Neutrophil (primary cell): ENCODE data around the gene CDK6.

Experiments used
- H3K27ac ChIP-seq: fragments of 200-600 bp; sonication (generic); 2 replicates; pipeline ENCODE4 v1.5.1; 2016; ENCODE audit warnings: mild to moderate bottlenecking, moderate library complexity
- H3K27me3 ChIP-seq: fragments of 200-600 bp; sonication (generic); 2 replicates; pipeline ENCODE4 v1.6.0; 2016; ENCODE audit warnings: mild to moderate bottlenecking
- H3K36me3 ChIP-seq: fragments of 200-600 bp; sonication (generic); 2 replicates; pipeline ENCODE4 v1.5.1; 2017
- H3K4me1 ChIP-seq, 2 experiments: fragments of 200-600 bp in 1 of 2; sonication (generic) in 1 of 2; 1 replicate in 1 of 2; 2 replicates in 1 of 2; pipeline versions ENCODE4 v1.5.1 to v1.6.1; 2013 to 2016; ENCODE audit warnings: low read depth in 1 of 2, low read length in 1 of 2, mild to moderate bottlenecking in 1 of 2, moderate library complexity in 1 of 2; ENCODE audit not compliant: control insufficient read depth in 1 of 2, insufficient read depth in 1 of 2
- H3K4me3 ChIP-seq, 2 experiments: fragments of 200-600 bp in 1 of 2; sonication (generic) in 1 of 2; 1 replicate in 1 of 2; 2 replicates in 1 of 2; pipeline ENCODE4 v1.5.1; 2013 to 2016; ENCODE audit warnings: low read depth in 1 of 2, low read length in 1 of 2, mild to moderate bottlenecking in 1 of 2, moderate library complexity in 1 of 2
- H3K9me3 ChIP-seq: fragments of 200-600 bp; sonication (generic); 2 replicates; pipeline ENCODE4 v1.5.1; 2016
- TF ChIP-seq, protein P1 (sequence below): fragments of 200-600 bp; sonication (generic); IDR thresholded peaks from 2 replicates; pipeline ENCODE4 v1.5.1; 2016; ENCODE audit warnings: antibody characterized with exemption

The CDK6 gene

GRCh38 chr7:92698237-92698841 is 138.0 kb downstream of the CDK6 start:
- H3K27me3 ChIP-seq: no peaks in the 10 kb centered on the region
- no peaks in the 10 kb centered on the region for H3K36me3 ChIP-seq
- peaks cover 3 to 13% of the 10 kb centered on the region in 2 experiments for H3K4me1 ChIP-seq
- no peak overlapping the region for H3K27ac ChIP-seq
- H3K9me3 ChIP-seq: no peaks in the 10 kb centered on the region
- H3K4me3 ChIP-seq: no peak overlapping the region
- TF ChIP-seq, protein P1, sequence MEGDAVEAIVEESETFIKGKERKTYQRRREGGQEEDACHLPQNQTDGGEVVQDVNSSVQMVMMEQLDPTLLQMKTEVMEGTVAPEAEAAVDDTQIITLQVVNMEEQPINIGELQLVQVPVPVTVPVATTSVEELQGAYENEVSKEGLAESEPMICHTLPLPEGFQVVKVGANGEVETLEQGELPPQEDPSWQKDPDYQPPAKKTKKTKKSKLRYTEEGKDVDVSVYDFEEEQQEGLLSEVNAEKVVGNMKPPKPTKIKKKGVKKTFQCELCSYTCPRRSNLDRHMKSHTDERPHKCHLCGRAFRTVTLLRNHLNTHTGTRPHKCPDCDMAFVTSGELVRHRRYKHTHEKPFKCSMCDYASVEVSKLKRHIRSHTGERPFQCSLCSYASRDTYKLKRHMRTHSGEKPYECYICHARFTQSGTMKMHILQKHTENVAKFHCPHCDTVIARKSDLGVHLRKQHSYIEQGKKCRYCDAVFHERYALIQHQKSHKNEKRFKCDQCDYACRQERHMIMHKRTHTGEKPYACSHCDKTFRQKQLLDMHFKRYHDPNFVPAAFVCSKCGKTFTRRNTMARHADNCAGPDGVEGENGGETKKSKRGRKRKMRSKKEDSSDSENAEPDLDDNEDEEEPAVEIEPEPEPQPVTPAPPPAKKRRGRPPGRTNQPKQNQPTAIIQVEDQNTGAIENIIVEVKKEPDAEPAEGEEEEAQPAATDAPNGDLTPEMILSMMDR: no peak

DNA sequence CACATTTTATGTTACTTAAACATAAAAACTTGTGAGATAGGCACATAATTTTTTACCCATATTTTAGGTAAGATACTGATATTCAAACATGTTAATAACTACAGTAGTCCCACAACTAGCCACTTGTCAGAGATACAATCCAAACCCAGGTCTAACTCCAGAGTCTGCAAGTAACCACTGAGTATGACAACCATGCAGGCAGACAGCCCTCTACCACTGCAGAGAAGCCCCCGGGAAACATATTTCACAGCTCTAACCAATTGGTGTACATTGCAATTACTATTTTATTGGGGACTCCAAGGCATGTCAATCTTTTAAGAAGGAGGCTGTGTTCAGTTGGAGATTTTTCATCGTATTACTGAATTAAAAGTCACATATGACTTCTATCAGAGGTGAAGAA is 139.0 kb downstream of the CDK6 start:
- Histone ChIP-seq H3K27me3 (no peaks in the 10 kb centered on the region), H3K4me3 (no peak overlapping the region), H3K36me3 (no peaks in the 10 kb centered on the region), H3K9me3 (no peaks in the 10 kb centered on the region), H3K27ac (no peak overlapping the region), H3K4me1 (peaks cover 3 to 13% of the 10 kb centered on the region in 2 experiments)
- TF ChIP-seq, protein P1: no peak

DNA sequence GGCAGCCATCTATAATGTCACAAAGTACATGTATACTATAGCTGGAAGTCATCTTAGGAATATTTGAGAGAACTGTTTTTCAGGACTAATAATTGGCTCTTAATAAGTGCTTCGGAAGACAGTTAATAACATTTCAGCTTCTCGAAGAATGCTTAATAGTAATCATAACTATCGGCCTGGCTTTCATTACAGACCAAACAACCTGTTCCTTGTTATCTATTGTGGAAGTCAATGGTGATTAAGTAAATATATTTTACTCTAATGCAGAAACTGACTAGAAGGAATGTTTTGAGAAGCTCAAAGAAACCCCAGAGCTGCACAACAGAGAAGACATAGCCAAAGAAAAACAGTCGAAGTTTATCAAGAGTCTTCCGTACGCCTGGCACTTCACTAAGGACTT is 139.4 kb downstream of the CDK6 start:
- H3K4me1 ChIP-seq: peaks cover 3 to 13% of the 10 kb centered on the region in 2 experiments

GRCh38 chr7:92696584-92696983 is 139.8 kb downstream of the CDK6 start:
- H3K27me3 ChIP-seq: no peaks in the 10 kb centered on the region
- no peak overlapping the region for H3K4me3 ChIP-seq
- TF ChIP-seq, protein P1: no peak
- H3K4me1 ChIP-seq: peaks cover 3 to 13% of the 10 kb centered on the region in 2 experiments
- no peak overlapping the region for H3K27ac ChIP-seq
- H3K36me3 ChIP-seq: no peaks in the 10 kb centered on the region
- H3K9me3 ChIP-seq: no peaks in the 10 kb centered on the region

More for the DNA sequence above, 139.4 kb downstream of the CDK6 start:
- H3K4me3 ChIP-seq: no peak overlapping the region
- TF ChIP-seq, protein P1: no peak
- H3K27ac ChIP-seq: no peak overlapping the region
- no peaks in the 10 kb centered on the region for H3K9me3 ChIP-seq
- no peaks in the 10 kb centered on the region for H3K27me3 ChIP-seq
- no peaks in the 10 kb centered on the region for H3K36me3 ChIP-seq

GRCh38 chr7:92695308-92696261 is 140.8 kb downstream of the CDK6 start:
- H3K27ac ChIP-seq: peak overlapping the region; percentile 32
- H3K4me1 ChIP-seq: peaks cover 3 to 13% of the 10 kb centered on the region in 2 experiments
- TF ChIP-seq, protein P1: no peak
- no peaks in the 10 kb centered on the region for H3K36me3 ChIP-seq
- H3K27me3 ChIP-seq: no peaks in the 10 kb centered on the region
- H3K9me3 ChIP-seq: no peaks in the 10 kb centered on the region
- peak overlapping the region in 1 of 2 experiments; percentile 29 for H3K4me3 ChIP-seq
